GM12891 (cell line): Measurements from ENCODE around the gene WDR48.

Experiments
- DNase-seq: peaks from one replicate; pipeline ENCODE4 v3.0.0; 2011; ENCODE audit warnings: low spot score; ENCODE audit not compliant: insufficient read length
- FAIRE-seq: peaks from 2 replicates; lab custom pipeline; 2011; peaks lifted over from hg19 to GRCh38; lab: Jason Lieb, UNC
- PAX5 ChIP-seq: IDR thresholded peaks from 2 replicates; pipeline ENCODE4 v1.6.1; 2011; ENCODE audit warnings: low read length, moderate library complexity, mild to moderate bottlenecking; ENCODE audit not compliant: insufficient read depth, severe bottlenecking
- POLR2A ChIP-seq: IDR thresholded peaks from 2 replicates; pipeline ENCODE4 v1.6.1; 2011; ENCODE audit warnings: low read depth, low read length, control low read depth
- POLR2AphosphoS5 ChIP-seq: IDR thresholded peaks from 2 replicates; pipeline ENCODE4 v1.6.1; 2011; ENCODE audit warnings: low read depth, low read length, control low read depth
- POU2F2 ChIP-seq: IDR thresholded peaks from 2 replicates; pipeline ENCODE4 v1.6.1; 2011; ENCODE audit warnings: low read depth, mild to moderate bottlenecking, control low read depth, low read length, moderate library complexity
- SPI1 ChIP-seq: IDR thresholded peaks from 2 replicates; pipeline ENCODE4 v1.6.1; 2011; ENCODE audit warnings: low read depth, low read length, control low read depth
- TAF1 ChIP-seq: IDR thresholded peaks from 2 replicates; pipeline ENCODE4 v1.6.1; 2011; ENCODE audit warnings: low read depth, low read length, control low read depth

WDR48 gene

DNA sequence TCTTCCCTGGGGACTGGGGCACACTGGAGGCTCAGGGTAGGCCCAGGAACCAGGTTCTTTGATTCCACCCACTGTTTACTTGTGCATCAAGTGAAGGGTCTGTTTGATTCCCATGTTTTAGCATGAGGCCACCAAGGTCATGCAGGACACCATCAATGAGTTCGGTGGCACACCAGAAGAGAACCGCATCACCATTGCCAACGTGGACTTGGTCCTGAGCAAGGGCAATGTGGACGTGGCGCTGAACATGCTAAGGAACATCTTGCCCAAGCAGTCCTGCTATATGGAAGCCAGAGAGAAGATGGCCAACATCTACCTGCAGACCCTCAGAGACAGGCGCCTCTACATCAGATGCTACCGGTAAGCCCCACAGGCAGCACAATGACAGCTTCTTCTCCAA, 77.1 kb downstream of the WDR48 start:
- TF ChIP-seq POU2F2, result no peak
- no peak for TF ChIP-seq POLR2A
- TF ChIP-seq PAX5, result no peak
- no peak for TF ChIP-seq TAF1
- no peak for TF ChIP-seq POLR2AphosphoS5
- no peak for TF ChIP-seq SPI1
- no peak for FAIRE-seq

DNA sequence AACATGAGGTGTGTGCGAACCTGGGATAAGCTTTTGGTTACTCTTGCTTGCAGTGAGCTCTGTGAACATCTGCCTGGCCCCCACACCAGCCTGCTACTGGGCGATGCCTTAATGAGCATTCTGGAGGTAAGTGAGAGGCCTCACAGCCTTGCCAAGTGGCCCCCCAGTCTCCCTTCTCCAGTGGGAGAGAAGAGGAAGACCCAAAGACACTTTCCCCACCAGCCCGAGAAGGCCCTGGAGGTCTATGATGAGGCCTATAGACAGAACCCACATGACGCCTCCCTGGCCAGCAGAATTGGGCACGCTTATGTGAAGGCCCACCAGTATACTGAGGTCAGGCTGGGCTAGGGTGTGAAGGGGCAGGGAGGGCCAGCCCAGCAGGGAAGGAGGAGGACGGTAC, 78.2 kb downstream of the WDR48 start:
- FAIRE-seq, result no peak
- no peak for DNase-seq
- TF ChIP-seq PAX5 (no peak), TAF1 (no peak), POU2F2 (no peak), SPI1 (no peak), POLR2AphosphoS5 (no peak), POLR2A (no peak)

More for the DNA sequence above, 77.1 kb downstream of the WDR48 start:
- no peak for DNase-seq

DNA sequence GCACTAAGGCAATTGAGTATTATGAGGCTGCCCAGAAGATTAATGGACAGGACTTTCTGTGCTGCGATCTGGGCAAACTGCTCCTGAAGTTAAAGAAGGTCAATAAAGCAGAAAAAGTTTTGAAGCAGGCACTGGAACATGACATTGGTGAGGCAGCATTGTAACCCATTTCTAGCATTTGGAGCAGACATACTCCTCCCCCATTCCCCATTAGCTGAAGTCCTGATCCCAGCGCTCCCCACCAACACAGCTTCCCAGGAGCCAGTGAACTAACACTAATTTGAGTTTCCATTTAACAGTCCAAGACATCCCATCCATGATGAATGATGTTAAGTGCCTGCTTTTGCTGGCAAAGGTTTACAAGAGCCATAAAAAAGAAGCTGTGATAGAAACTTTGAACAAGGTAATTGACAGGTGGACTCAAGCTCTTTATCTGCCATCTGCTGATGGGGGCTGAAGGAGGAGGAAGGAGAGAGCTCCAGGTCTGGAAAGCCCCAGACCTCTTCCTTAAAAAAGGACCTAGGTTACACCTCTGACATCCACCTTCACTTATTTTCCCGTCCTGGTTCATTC, 79.0 kb downstream of the WDR48 start:
- TF ChIP-seq TAF1 (no peak), POU2F2 (no peak), SPI1 (no peak), POLR2A (no peak), PAX5 (no peak), POLR2AphosphoS5 (no peak)
- DNase-seq (no peak), FAIRE-seq (no peak)

DNA sequence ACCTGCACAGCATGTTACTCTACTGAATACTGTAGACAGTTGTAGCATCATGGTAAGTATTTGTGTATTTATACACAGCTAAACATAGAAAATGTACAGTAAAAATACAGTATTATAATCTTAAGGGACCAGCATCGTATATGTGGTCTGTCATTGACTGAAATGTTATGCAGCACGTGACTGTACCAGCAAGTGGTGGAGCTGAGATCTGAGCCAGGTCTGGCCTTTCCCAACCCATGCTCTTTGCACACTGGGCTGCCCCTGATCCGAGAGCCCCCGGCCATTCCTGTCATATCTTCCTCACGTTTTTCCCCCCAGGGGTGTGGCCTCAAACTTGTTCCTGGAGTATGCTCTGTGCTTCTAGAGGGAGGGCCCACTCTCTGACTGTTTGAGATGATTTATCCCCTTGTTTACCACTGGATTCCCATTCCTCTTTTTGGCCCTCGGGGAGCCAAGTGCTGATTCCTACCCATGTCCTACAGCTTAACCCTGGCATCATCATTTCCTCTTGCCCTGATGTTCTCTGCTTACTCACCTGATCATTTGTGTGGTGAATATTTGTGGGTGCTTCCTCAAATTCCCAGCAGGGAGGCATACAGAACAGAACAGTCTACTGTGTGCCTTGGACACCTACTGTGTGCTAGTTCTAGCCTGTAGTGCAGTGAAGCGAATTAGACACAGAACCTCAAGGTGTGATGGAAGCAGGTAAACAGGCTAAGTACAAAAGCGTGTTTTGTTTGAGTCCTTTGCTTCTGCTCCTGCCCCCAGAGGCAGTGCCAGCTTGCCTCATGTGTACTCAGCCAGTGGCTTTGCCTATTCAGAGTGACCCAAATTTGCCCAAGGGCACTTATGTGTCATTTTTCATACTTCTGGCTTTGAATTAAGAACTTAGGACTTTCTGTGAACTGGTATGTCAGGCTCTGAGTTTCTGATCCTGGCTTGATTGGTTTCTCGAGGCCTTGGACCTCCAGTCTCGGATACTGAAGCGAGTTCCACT, 80.6 kb downstream of the WDR48 start:
- DNase-seq, result no peak
- TF ChIP-seq TAF1 (no peak), POLR2AphosphoS5 (no peak)
- FAIRE-seq, result no peak

DNA sequence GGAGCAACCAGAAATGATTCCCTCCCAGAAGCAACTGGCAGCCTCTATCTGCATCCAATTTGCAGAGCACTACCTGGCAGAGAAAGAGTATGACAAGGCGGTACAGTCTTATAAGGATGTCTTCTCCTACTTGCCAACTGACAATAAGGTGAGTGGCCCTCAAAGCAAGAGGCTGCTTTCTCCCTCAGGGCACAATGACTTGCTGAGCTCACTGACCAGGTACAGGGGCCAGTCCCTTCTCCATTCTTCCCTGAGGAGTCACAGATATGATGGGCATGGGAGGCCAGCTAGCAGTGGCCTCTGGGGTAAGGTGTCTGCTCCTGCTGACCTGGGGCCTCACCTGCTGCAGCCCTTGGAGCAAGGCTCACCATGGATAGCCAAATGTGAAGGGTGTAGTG, 81.3 kb downstream of the WDR48 start:
- no peak for FAIRE-seq

DNA sequence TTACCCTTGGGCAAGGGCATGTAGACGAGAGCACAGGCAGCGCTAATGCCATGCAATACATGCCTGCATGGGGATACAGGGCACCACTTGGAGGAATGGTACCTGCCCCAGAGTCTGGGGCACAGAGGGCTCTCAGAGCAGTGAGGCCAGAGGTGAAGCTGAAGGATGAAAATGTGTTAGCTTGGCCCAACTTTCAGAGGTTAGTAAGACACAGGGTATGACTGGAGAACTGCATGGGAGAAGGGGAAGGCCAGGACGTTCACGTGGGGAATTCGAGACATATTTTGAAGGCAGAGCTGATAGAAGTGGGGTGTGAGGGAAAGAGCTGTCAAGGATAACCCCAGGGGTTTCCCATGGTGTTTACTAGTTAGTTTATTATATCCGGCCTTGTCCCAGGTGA, 82.0 kb downstream of the WDR48 start:
- DNase-seq (no peak), FAIRE-seq (no peak)
- TF ChIP-seq SPI1 (no peak), POU2F2 (0 out of 2 replicates have a peak, but pooled peaks have one; percentile 16)

More for the DNA sequence above, 81.3 kb downstream of the WDR48 start:
- DNase-seq, result no peak
- TF ChIP-seq SPI1 (no peak), TAF1 (no peak), POLR2AphosphoS5 (no peak), POU2F2 (no peak), POLR2A (no peak), PAX5 (no peak)

DNA sequence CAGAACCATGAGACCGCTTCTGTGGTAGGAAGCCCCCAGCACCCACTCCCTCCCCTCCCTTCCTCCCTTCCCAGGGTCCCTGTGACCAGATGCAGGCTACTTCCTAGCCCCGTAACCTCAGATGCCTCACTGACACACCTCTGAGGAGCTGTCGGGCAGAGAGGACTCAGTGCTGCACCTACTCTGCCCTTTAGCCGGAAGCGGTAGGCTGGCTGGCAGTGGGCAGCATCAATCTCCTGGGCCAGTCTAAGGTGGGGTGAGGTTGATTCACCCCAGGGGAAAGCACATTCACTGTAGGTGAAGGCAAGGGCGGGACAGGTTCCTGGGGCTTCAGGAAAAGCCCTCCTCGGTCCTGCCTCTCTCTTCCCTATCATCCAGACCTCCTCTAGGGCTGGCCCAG, 82.5 kb downstream of the WDR48 start:
- FAIRE-seq (no peak), DNase-seq (no peak)
- TF ChIP-seq TAF1, result no peak
- no peak for TF ChIP-seq POU2F2
- TF ChIP-seq PAX5, result no peak

DNA sequence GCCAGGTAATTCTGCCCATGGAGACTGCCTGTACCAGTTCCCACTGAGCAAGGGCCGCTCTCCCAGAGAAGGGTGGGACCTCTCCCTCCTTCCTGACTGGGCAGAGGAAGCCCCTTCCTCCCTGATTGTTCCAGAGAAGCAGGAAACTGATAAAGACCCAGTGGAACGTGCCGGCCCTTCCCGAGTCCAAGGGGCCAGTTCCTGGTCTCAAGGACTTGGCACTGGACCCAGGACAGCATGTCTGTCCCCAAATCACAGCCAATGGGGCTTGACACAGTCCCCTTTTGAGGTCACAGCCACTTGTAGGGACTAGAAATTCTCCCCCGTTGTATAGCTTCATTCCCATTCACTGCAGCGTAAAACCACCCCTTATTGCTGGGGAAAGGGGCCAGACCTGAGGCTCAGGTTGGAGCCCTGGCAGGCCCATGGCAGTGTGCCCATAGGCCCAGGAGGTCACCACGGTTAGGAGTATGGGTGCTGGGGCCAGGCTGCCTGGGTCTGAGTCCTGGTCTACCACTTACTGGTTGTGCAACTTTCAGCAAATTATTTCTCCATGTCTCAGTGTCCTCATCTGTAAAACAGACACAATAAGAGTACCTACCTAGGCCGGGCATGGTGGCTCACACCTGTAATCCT, 83.5 kb downstream of the WDR48 start:
- FAIRE-seq, result no peak
- no peak for TF ChIP-seq POLR2A
- TF ChIP-seq POU2F2, result no peak
- no peak for TF ChIP-seq TAF1
- TF ChIP-seq POLR2AphosphoS5, result no peak
- TF ChIP-seq SPI1, result no peak
- no peak for TF ChIP-seq PAX5
- DNase-seq, result no peak

DNA sequence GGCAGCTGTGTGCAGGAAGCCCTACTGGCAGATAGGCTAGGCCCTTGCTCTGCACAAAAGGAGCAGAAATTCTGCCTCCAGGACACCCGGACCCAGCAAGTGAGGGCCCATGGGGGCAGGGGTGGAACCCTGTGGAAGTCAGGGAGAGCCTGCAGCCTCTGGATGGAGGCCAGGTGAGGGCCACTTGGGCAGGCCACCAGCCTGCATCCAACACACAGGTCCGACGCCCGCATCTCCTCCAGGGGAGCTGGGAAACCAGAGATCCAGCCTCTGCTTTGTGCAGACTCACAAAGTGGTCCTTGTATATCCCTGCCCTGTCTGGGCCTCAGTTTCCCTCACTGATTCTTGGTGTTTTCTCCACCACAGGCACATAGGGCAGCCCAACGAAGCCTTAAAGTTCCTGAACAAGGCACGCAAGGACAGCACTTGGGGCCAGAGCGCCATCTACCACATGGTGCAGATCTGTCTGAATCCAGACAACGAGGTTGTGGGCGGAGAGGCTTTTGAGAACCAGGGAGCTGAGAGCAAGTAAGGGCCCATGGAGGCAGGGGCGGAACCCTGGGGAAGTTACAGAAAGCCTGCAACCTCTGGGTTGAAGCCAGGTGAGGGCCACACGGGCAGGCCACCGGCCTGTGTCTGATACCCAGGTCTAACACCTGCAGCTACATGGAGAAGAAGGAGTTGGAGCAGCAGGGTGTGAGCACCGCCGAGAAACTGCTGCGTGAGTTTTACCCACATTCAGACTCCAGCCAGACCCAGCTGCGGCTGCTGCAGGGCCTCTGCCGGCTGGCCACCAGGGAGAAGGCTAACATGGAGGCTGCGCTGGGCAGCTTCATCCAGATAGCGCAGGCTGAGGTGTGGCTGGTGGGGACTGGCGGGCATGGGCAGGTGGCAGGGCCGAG, 85.0 kb downstream of the WDR48 start:
- DNase-seq, result no peak
- TF ChIP-seq TAF1, result no peak
- no peak for TF ChIP-seq SPI1
- TF ChIP-seq POU2F2, result no peak
- TF ChIP-seq POLR2A, result no peak
- TF ChIP-seq POLR2AphosphoS5, result no peak
- no peak for TF ChIP-seq PAX5
- no peak for FAIRE-seq
